ENCODE results near the gene ACO2. TPM values are rescaled to one million over a fixed set of nuclear protein-coding genes. Genes with fewer than 3 reads are reported as not detected.

The ACO2 gene
- 138 TPM for total RNA-seq

GRCh38 chr22:41468381-41469217 lies at the start of gene ACO2, which contains the start of gene PHF5A:
Gene ACO2 (plus strand): TSS chr22:41469117. CDS start chr22:41469147, 30 bp downstream.
Gene PHF5A (minus strand): TSS chr22:41468692. CDS start chr22:41468653, 39 bp downstream.

DNA sequence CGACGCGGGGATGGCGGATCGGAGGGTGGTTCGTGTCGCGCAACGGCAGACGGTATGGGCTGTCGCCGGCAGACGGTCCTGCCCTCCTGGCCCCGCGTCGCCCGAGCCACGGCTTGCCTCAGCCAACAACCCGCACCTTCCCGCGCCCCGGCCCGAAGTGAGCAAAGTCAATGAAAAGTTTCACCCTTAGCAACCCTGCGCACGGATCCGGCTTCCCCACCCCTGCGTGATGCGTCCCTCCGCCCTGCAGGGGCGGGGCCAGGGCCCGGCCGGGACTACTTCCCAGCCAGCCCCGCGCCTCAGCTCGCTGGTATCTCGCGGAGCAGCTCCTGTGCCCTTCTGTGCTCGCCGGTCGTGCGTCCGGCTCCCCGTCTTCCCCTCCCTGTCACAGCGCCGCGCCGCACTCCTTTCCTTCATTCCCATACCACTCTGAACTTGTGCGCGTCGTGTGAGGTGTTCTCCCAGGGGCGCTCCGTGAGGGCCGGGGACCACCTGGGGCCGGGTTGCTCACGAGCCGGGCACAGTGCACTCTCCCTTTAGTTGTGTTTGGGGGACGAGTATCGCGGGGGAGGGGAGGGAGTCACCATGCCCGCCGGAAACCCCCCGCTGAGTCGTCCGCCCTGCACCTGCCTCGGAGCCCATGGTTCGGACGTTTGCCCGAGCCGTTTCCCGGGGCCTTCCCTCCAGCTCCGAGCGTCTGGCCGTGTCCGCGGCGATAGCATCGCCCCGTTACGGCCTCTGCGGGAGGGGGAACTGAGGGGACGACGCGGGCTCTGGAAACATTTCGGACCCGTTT lies 22.1 kb upstream of the ACO2 start, which contains the start of gene TOB2:
TSS of gene TOB2 (minus strand) at position 163 of the 796 bp plus-strand sequence. CDS start 9,456 bp downstream, outside the sequence.

DNA sequence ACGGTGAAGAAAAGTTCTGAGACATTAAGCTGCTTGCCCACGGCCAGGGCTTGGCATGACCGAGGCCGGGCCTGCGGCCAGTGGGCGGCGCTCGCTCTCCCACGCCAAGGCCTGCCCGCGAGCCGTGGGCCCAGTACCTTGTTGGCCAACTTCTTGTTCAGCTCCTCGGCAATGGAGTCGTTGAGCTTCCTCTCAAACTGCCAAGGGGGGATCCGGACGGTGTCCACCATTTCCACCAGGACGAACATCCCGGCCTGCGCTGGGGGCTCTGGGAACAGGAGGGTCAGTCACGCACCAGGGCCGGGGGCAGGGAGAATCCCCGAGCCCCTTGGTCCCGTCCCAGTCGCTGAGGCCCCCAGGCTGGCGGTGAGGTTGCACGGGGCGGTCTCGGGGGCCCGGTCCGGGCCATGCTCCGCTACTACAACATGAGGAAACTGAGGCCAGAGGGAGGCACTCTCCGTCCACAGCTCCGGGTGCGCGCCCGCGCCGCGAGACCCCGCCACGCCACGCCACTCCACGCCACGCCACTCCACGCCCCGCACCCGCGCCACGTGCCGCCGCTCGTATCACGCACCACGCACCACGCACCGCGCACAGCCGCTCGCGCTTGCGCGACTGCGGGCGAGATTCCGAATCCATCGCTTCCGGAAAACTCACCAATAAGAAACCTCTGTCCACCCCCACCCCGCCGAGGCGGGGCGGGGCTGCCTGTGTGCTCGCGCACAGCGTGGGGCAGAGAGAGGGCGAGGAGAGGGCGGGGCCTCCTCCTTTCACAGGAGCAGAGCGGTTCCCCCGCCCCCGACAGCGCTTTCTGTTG lies 75.1 kb downstream of the ACO2 start, which contains the start of gene POLR3H:
TSS of gene POLR3H (minus strand) at position 617 of the 817 bp plus-strand sequence. CDS start at position 248, 369 bp downstream.

Other genes starting within 250 kb of the ACO2 start
- 5.1 TPM for gene CHADL, start 228.2 kb upstream of the ACO2 start, total RNA-seq
- 34.8 TPM for gene RANGAP1, start 182.9 kb upstream of the ACO2 start, total RNA-seq
- gene ZC3H7B, start 167.6 kb upstream of the ACO2 start, total RNA-seq, result 68.1 TPM
- gene TEF, start 87.2 kb upstream of the ACO2 start, total RNA-seq, result 15.5 TPM
- gene TOB2, start 22.3 kb upstream of the ACO2 start, total RNA-seq, result 41.9 TPM
- 32.8 TPM for gene PHF5A, start 425 bp upstream of the ACO2 start, total RNA-seq
- gene POLR3H, start 75.4 kb downstream of the ACO2 start, total RNA-seq, result 16.7 TPM
- 4.4 TPM for gene CSDC2, start 91.9 kb downstream of the ACO2 start, total RNA-seq
- 42.2 TPM for gene PMM1, start 120.7 kb downstream of the ACO2 start, total RNA-seq
- gene DESI1, start 151.9 kb downstream of the ACO2 start, total RNA-seq, result 25.0 TPM
- 186 TPM for gene XRCC6, start 152.2 kb downstream of the ACO2 start, total RNA-seq
- 71.9 TPM for gene SNU13, start 219.8 kb downstream of the ACO2 start, total RNA-seq
- 3.0 TPM for gene MEI1, start 230.4 kb downstream of the ACO2 start, total RNA-seq

All from metanephros (tissue), 1 donor.